ENCODE data around the gene RPL35.
A peak's percentile ranks its signal among the peaks of the same experiment; 100 is the strongest.

RPL35 gene

DNA sequence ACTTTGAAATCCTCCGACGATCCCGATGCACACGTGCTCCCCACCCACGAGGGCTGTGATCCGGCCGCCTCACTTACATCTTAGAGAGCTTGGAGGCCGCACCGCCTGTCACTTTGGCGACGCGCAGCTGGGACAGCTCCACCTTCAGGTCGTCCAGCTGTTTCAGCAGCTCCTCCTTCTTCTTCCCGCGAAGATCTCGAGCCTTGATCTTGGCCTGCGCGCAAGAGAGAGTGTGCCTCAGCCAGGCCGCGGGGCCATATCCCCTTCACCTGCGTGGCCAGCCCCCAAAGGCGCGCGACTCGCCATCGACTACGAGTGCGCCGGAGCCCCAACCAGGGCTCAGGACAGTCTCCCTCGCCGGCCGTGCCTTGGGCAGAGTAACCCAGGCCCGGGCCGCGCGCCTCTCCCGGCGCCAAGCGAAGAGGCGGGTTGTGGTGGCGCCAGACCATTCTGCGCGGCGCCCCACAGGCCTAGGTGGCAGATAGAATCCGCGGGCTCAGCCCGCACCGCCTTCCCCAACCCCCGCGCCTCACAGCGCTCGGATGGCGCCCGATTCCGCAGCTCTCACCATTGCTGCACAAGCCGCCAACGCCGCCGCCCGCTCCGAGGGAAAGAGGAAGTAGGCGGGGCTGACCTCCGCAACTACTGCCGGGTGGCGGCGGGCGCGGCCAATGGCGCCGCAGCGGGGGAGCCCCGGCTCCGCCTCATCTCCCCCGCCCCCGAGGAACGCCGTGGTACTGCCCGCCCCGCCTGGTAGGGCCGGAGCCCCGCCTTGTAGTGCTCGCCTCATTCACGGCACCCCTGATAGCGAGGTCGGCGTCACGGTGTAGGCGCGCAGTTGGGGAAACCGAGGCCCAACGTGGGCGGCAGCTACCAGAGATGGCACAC is at the start of gene RPL35, which contains the start of gene ARPC5L:
TSS of gene RPL35 (minus strand) at position 616 of the 888 bp plus-strand sequence. CDS start at position 571, 45 bp downstream.
TSS of gene ARPC5L (plus strand) at position 789 of the 888 bp plus-strand sequence. CDS start 7,161 bp downstream, outside the sequence.
- TF ChIP-seq, protein P1, sequence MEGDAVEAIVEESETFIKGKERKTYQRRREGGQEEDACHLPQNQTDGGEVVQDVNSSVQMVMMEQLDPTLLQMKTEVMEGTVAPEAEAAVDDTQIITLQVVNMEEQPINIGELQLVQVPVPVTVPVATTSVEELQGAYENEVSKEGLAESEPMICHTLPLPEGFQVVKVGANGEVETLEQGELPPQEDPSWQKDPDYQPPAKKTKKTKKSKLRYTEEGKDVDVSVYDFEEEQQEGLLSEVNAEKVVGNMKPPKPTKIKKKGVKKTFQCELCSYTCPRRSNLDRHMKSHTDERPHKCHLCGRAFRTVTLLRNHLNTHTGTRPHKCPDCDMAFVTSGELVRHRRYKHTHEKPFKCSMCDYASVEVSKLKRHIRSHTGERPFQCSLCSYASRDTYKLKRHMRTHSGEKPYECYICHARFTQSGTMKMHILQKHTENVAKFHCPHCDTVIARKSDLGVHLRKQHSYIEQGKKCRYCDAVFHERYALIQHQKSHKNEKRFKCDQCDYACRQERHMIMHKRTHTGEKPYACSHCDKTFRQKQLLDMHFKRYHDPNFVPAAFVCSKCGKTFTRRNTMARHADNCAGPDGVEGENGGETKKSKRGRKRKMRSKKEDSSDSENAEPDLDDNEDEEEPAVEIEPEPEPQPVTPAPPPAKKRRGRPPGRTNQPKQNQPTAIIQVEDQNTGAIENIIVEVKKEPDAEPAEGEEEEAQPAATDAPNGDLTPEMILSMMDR (IDR thresholded peaks at IDR 0.05; ENCODE audit: low read depth, low read length, missing control alignments), result peak; percentile 15
- H3K4me3 ChIP-seq (replicated peaks; ENCODE audit: low read depth, low read length), result peak within 1 kb of the TSS; percentile 100
- peak; percentile 60 for DNase-seq (ENCODE audit: extremely low read depth, low read depth)

DNA sequence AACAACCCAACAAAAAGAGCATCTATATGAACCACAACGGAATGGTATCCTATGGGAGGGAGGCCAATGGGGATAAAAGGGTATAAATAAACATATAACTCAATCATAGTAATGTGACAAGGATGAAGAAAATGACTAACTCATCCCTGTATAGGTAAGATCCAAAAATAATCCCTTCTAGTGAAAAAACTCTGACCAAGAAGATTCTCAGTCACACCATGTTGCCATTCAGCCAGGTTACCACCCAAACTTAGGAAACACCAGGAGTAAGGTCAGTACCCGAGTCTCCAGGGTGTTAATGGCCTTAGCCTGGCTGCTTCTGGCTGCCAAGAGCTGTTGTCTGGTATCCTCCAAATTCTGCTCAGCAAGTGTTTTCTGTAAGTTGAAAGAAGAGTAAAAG is 46.3 kb upstream of the RPL35 start:
- H3K4me3 ChIP-seq (replicated peaks; ENCODE audit: low read depth, low read length), result no peak overlapping the region
- DNase-seq (ENCODE audit: extremely low read depth, low read depth), result no peak
- TF ChIP-seq, protein P1 (IDR thresholded peaks at IDR 0.05; ENCODE audit: low read depth, low read length, missing control alignments), result no peak

DNA sequence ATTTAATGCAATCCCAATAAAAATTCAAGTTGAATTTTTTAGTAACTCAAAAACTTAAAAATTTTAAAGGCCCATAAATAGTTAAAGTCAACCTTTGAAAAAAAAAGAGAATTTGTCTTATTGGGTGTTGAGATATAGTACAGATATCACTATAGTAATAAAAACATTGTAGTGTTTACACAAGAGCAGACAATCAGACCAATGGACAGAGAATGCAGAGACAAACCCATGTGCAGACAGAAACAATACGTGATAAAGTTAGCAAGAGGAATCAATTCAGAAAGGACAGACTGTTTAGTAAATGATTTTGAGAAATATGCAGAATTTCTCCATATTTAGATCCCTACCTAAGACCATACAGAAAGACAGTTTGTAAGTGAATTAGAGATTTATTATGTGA is 45.2 kb upstream of the RPL35 start:
- TF ChIP-seq, protein P1 (IDR thresholded peaks at IDR 0.05; ENCODE audit: low read depth, low read length, missing control alignments), result no peak
- no peak overlapping the region for H3K4me3 ChIP-seq (replicated peaks; ENCODE audit: low read depth, low read length)
- DNase-seq (ENCODE audit: extremely low read depth, low read depth), result no peak

DNA sequence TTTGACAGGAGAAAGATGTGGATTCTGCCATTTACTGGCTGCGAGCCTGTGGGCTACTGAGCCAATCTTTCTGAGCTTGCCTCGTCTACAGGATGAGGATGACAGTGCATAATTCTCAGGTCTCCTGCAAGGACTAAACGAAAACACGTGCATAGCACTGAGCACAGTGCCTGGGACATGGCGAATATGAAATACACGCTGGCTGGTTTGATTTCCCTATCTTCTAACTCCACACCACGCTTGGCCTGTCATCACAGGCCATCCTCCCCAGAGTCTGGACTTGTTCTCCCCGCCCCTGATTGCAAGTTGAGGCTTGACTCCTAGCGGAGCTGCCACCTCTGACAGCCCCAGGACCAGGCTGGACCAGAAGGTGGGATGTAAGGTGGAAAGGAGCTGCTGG is 38.1 kb upstream of the RPL35 start:
- TF ChIP-seq, protein P1 (IDR thresholded peaks at IDR 0.05; ENCODE audit: low read depth, low read length, missing control alignments), result no peak
- DNase-seq (ENCODE audit: extremely low read depth, low read depth), result no peak
- H3K4me3 ChIP-seq (replicated peaks; ENCODE audit: low read depth, low read length), result no peak overlapping the region

DNA sequence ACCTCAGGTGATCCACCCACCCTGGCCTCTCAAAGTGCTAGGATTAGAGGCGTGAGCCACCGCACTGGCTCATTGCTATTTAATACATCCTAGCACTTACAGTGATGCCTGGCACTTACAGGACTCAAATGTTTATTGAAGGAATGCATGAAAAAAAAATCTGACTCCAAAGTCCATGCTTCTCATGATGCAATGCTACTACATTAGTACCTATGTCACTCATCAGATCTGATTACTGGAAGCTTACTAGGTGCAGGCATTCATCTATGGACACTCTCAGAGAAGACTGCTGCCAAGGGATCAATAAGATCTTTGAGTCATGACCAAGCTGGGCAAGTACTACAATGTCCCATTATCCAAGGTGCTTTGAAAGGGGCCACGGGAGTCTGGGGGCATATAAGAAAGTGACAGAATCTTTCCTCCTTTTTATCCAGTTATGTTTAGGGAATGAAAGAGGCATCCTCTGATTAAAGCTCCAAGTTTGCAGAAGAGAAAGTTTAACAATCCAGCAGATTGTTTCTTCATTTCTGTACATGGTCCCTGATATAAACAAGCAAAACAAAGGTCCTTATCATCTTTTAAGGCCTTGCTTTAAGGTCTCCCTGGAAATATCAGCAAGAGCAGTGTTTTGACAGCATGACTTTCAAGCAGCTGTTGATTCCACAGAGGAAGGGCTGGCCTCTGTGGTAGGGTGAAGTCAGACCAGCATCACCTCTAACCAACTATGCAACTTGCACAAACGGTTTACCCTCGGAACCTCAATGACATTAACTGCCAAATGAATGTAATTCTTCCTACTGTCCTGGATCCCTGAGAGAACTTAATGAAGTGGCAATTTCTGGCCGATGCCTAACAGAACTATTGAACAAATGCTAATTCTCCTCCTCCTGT is 36.1 kb upstream of the RPL35 start:
- H3K4me3 ChIP-seq (replicated peaks; ENCODE audit: low read depth, low read length), result no peak overlapping the region
- DNase-seq (ENCODE audit: extremely low read depth, low read depth), result no peak
- TF ChIP-seq, protein P1 (IDR thresholded peaks at IDR 0.05; ENCODE audit: low read depth, low read length, missing control alignments), result no peak

DNA sequence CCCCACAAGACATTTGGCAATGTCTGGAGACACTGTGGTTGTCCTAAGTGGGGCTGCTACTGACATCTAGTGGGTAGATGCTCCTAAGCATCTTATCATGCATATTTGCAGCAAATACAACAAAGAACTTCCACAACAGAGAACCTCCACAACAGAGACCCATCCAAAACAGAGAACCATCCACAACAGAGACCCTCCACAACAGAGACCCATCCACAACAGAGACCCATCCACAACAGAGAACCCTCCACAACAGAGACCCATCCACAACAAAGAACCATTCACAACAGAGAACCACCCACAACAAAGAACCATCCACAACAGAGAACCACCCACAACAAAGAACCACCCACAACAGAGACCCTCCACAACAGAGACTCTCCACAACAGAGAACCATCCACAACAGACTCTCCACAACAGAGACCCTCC is 33.0 kb upstream of the RPL35 start:
- peak; percentile 14 for DNase-seq (ENCODE audit: extremely low read depth, low read depth)
- TF ChIP-seq, protein P1 (IDR thresholded peaks at IDR 0.05; ENCODE audit: low read depth, low read length, missing control alignments), result peak; percentile 56
- H3K4me3 ChIP-seq (replicated peaks; ENCODE audit: low read depth, low read length), result no peak overlapping the region

Measured in HFF-Myc (cell line).